HepG2 (cell line): ENCODE results near the gene TMOD2. TPM values are rescaled to one million over a fixed set of nuclear protein-coding genes. Genes with fewer than 3 reads are reported as not detected.
A peak's percentile ranks its signal among the peaks of the same experiment; 100 is the strongest.

ENCODE experiments used
- CEBPG ChIP-seq: IDR thresholded peaks from 2 replicates; pipeline ENCODE4 v1.6.1; 2016
- DPF2 ChIP-seq: sonication (generic); formaldehyde crosslinking; IDR thresholded peaks from 2 replicates; pipeline ENCODE4 v1.4.0; 2020; ENCODE audit warnings: mild to moderate bottlenecking, low read depth, missing genetic modification reagents, borderline replicate concordance
- GABPA ChIP-seq, 2 experiments: IDR thresholded peaks; 2 replicates each; pipeline ENCODE4 v1.6.1; 2011 to 2016; ENCODE audit warnings: low read depth in 2 of 2, low read length in 1 of 2, missing biosample characterization in 1 of 2, missing genetic modification characterization in 1 of 2
- HIC2 ChIP-seq: sonication (generic); formaldehyde crosslinking; IDR thresholded peaks from 2 replicates; pipeline ENCODE4 v1.9.0; 2022; ENCODE audit warnings: low read depth, missing genetic modification reagents
- KDM2A ChIP-seq: sonication (generic); formaldehyde crosslinking; IDR thresholded peaks from 2 replicates; pipeline ENCODE4 v1.4.0; 2020; ENCODE audit warnings: low read depth, missing genetic modification reagents, borderline replicate concordance
- MATR3 ChIP-seq: sonication (generic); formaldehyde crosslinking; IDR thresholded peaks from 2 replicates; pipeline ENCODE4 v1.4.0; 2020; ENCODE audit warnings: missing genetic modification reagents
- NCOA1 ChIP-seq: sonication (generic); formaldehyde crosslinking; IDR thresholded peaks from 2 replicates; pipeline ENCODE4 v1.9.0; 2021; ENCODE audit warnings: missing genetic modification reagents
- PATZ1 ChIP-seq: sonication (generic); formaldehyde crosslinking; IDR thresholded peaks from 2 replicates; pipeline ENCODE4 v1.4.0; 2020; ENCODE audit warnings: missing genetic modification reagents
- TCF12 ChIP-seq, 2 experiments: fragments of 450-650 bp in 1 of 2; sonication (generic) in 1 of 2; formaldehyde crosslinking in 1 of 2; IDR thresholded peaks; 2 replicates each; pipeline versions ENCODE4 v1.6.1 to v1.8.0; 2017 to 2022; ENCODE audit warnings: antibody characterized with exemption in 1 of 2, mild to moderate bottlenecking in 1 of 2, missing genetic modification reagents in 1 of 2, moderate library complexity in 1 of 2
- TOPORS ChIP-seq: sonication (generic); formaldehyde crosslinking; IDR thresholded peaks from 2 replicates; pipeline ENCODE4 v1.8.0; 2023; ENCODE audit warnings: mild to moderate bottlenecking, missing genetic modification reagents
- ZNF142 ChIP-seq: sonication (generic); formaldehyde crosslinking; IDR thresholded peaks from 2 replicates; pipeline ENCODE4 v1.4.0; 2020; ENCODE audit warnings: missing genetic modification reagents
- ZNF180 ChIP-seq: sonication (generic); formaldehyde crosslinking; IDR thresholded peaks from 2 replicates; pipeline ENCODE4 v1.4.0; 2020; ENCODE audit warnings: low read depth, missing genetic modification reagents, borderline replicate concordance
- ZNF337 ChIP-seq: sonication (generic); formaldehyde crosslinking; IDR thresholded peaks from 2 replicates; pipeline ENCODE4 v1.5.1; 2020; ENCODE audit warnings: missing genetic modification reagents, low read depth, mild to moderate bottlenecking, borderline replicate concordance
- ZNF724P ChIP-seq: sonication (generic); formaldehyde crosslinking; IDR thresholded peaks from 2 replicates; pipeline ENCODE4 v1.8.0; 2022; ENCODE audit warnings: missing genetic modification reagents, borderline replicate concordance
- ZNF878 ChIP-seq: sonication (generic); formaldehyde crosslinking; IDR thresholded peaks from 2 replicates; pipeline ENCODE4 v1.8.1; 2023; ENCODE audit warnings: mild to moderate bottlenecking, missing genetic modification reagents, moderate library complexity
- polyA plus RNA-seq, 8 experiments: library from polyadenylated mRNA; depleted of rRNA in 3 of 8; stranded (reverse) in 7 of 8; unstranded in 1 of 8; fragments of >200 nt; fragmentation: Illumina TruSeq in 4 of 8; extraction: Trizol in 4 of 8; gene quantifications; 2 replicates each; pipeline versions ENCODE4 v1.2.1 to v1.2.3, GENCODE V29; 2011 to 2016; ENCODE audit warnings: low read depth in 4 of 8, missing spikeins in 1 of 8, mixed read lengths in 1 of 8; ENCODE audit not compliant: insufficient read depth in 1 of 8
- total RNA-seq, 5 experiments: library from RNA; depleted of rRNA; stranded (reverse); fragments of >200 nt; fragmentation: Illumina TruSeq; extraction: Trizol; gene quantifications; 2 replicates each; pipeline ENCODE4 v1.2.3, GENCODE V29; 2016; ENCODE audit warnings: low read depth in 1 of 5
- TF ChIP-seq, protein P1 (sequence below): sonication (generic); formaldehyde crosslinking; IDR thresholded peaks from 2 replicates; pipeline ENCODE4 v1.9.0; 2021; ENCODE audit warnings: missing genetic modification reagents, borderline replicate concordance

The TMOD2 gene
- total and polyA plus RNA-seq, 2 of the 13 experiments (the other 11 are each of a cell fraction or from before 2014, with no cell fraction given): 0.01 to 0.02 TPM

- TF ChIP-seq KDM2A (CRISPR knock-in tag) (no peak), CEBPG (no peak), TCF12 (IDR thresholded peaks at IDR 0.05) (no peak), TCF12 (CRISPR knock-in tag; IDR thresholded peaks at IDR 0.05) (no peak), DPF2 (no peak), TOPORS (CRISPR knock-in tag) (0 out of 2 replicates have a peak, but pooled peaks have one; percentile 51), HIC2 (CRISPR knock-in tag) (no peak), ZNF337 (CRISPR knock-in tag) (no peak), MATR3 (CRISPR knock-in tag) (no peak), ZNF142 (CRISPR knock-in tag) (no peak), PATZ1 (0 out of 2 replicates have a peak, but pooled peaks have one; percentile 19), ZNF724P (CRISPR knock-in tag) (no peak), GABPA (IDR thresholded peaks at IDR 0.05; ENCODE audit: low read depth, low read length) (no peak), GABPA (CRISPR knock-in tag; IDR thresholded peaks at IDR 0.05; ENCODE audit: low read depth) (no peak), NCOA1 (no peak), ZNF180 (CRISPR knock-in tag) (no peak), ZNF878 (CRISPR knock-in tag) (no peak)
- TF ChIP-seq, protein P1, sequence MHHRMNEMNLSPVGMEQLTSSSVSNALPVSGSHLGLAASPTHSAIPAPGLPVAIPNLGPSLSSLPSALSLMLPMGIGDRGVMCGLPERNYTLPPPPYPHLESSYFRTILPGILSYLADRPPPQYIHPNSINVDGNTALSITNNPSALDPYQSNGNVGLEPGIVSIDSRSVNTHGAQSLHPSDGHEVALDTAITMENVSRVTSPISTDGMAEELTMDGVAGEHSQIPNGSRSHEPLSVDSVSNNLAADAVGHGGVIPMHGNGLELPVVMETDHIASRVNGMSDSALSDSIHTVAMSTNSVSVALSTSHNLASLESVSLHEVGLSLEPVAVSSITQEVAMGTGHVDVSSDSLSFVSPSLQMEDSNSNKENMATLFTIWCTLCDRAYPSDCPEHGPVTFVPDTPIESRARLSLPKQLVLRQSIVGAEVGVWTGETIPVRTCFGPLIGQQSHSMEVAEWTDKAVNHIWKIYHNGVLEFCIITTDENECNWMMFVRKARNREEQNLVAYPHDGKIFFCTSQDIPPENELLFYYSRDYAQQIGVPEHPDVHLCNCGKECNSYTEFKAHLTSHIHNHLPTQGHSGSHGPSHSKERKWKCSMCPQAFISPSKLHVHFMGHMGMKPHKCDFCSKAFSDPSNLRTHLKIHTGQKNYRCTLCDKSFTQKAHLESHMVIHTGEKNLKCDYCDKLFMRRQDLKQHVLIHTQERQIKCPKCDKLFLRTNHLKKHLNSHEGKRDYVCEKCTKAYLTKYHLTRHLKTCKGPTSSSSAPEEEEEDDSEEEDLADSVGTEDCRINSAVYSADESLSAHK (CRISPR knock-in tag): no peak
Observed at GRCh38 chr15:51736751-51737521, 14.5 kb upstream of the TMOD2 start (continued).
